ENCODE data around the gene SMARCC1.

DNA sequence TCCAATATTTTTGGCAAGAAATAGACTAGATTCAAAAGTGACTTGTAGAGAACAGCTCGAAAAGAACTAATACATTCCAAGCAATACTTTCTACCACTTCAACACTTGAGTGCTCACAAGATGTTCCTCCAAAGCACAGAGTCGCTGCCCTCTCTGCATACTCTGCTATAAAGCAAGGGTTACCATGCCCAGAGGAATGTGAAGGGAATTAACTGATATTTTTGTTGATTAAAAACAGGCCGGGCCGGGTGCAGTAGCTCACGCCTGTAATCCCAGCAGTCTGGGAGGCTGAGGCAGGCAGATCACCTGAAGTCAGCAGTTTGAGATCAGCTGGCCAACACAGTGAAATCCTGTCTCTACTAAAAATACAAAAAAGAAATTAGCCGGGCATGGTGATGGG lies 145.5 kb downstream of the SMARCC1 start:
- TF ChIP-seq, protein P1, sequence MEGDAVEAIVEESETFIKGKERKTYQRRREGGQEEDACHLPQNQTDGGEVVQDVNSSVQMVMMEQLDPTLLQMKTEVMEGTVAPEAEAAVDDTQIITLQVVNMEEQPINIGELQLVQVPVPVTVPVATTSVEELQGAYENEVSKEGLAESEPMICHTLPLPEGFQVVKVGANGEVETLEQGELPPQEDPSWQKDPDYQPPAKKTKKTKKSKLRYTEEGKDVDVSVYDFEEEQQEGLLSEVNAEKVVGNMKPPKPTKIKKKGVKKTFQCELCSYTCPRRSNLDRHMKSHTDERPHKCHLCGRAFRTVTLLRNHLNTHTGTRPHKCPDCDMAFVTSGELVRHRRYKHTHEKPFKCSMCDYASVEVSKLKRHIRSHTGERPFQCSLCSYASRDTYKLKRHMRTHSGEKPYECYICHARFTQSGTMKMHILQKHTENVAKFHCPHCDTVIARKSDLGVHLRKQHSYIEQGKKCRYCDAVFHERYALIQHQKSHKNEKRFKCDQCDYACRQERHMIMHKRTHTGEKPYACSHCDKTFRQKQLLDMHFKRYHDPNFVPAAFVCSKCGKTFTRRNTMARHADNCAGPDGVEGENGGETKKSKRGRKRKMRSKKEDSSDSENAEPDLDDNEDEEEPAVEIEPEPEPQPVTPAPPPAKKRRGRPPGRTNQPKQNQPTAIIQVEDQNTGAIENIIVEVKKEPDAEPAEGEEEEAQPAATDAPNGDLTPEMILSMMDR (IDR thresholded peaks at IDR 0.05), result no peak
- TF ChIP-seq POLR2A (IDR thresholded peaks at IDR 0.05), result no peak

All from esophagus squamous epithelium (tissue), 4 donors.